ENCODE data around the gene PSORS1C1. TPM values are rescaled to one million over a fixed set of nuclear protein-coding genes. Genes with fewer than 3 reads are reported as not detected.

PSORS1C1 gene
- total RNA-seq, 1 experiment from 2014 or later: 0.48 TPM

GRCh38 chr6:31112478-31112877 lies 2.1 kb upstream of the PSORS1C1 start, which contains the start of gene C6orf15:
Gene C6orf15, minus strand, starts transcription at chr6:31112575. Its CDS starts 20 bp downstream, at chr6:31112555.
- Histone ChIP-seq H3K4me1 (ENCODE audit: insufficient read depth, low read length) (peaks cover 14% of the 10 kb centered on the region; the same call in 1 of the 2 replicates), H3K79me1 (ENCODE audit: insufficient read depth, low read depth, low read length, poor library complexity, severe bottlenecking) (no peaks in the 10 kb centered on the region), H3K9me3 (ENCODE audit: control insufficient read depth, low read depth, low read length) (no peaks in the 10 kb centered on the region), H3K18ac (ENCODE audit: insufficient read length, low read depth, low read length) (no peak within 1 kb of the TSS), H3K14ac (ENCODE audit: insufficient read depth, low read length) (no peak within 1 kb of the TSS), H4K8ac (replicated peaks; ENCODE audit: insufficient read length, low read depth, low read length) (no peak within 1 kb of the TSS), H3K27me3 (ENCODE audit: insufficient read depth, low read length) (no peaks in the 10 kb centered on the region; the same call in 1 of the 2 replicates), H3T11ph (ENCODE audit: low read length) (no peak within 1 kb of the TSS), H2BK12ac (ENCODE audit: insufficient read length, low read depth, low read length) (no peak within 1 kb of the TSS), H2BK15ac (ENCODE audit: low read depth, low read length) (no peak within 1 kb of the TSS), H3K4me2 (ENCODE audit: insufficient read depth, insufficient read length, low read length) (no peak within 1 kb of the TSS), H4K20me1 (ENCODE audit: control insufficient read depth, insufficient read depth, insufficient read length) (no peaks in the 10 kb centered on the region), H2BK5ac (ENCODE audit: insufficient read length, low read length) (no peak within 1 kb of the TSS), H3K27ac (ENCODE audit: insufficient read length, low read depth, low read length) (no peak within 1 kb of the TSS), H3K4ac (ENCODE audit: low read depth, low read length) (no peak within 1 kb of the TSS), H2AFZ (ENCODE audit: low read length) (no peak within 1 kb of the TSS), H2AK5ac (ENCODE audit: insufficient read length, low read length) (no peak within 1 kb of the TSS), H3K23ac (ENCODE audit: insufficient read length, low read depth, low read length) (no peak within 1 kb of the TSS), H3K9ac (ENCODE audit: extremely low read depth, insufficient read length, low read length) (no peak within 1 kb of the TSS), H4K91ac (ENCODE audit: insufficient read length, low read depth, low read length) (no peak within 1 kb of the TSS), H3K56ac (ENCODE audit: insufficient read length, low read depth, low read length) (no peak within 1 kb of the TSS), H4K5ac (ENCODE audit: insufficient read length, low read depth, low read length) (no peak within 1 kb of the TSS), H3K23me2 (ENCODE audit: insufficient read length, low read depth, low read length, poor library complexity, severe bottlenecking) (no peaks in the 10 kb centered on the region), H2BK20ac (ENCODE audit: low read depth, low read length, poor library complexity, severe bottlenecking) (no peak within 1 kb of the TSS), H2BK120ac (ENCODE audit: low read depth, low read length, poor library complexity, severe bottlenecking) (no peak within 1 kb of the TSS), H3K79me2 (ENCODE audit: insufficient read depth, low read length) (no peaks in the 10 kb centered on the region)
- H3K27me3 Mint-ChIP-seq (ENCODE audit: low read depth): peaks cover 70% of the 10 kb centered on the region
- H3K4me3 Mint-ChIP-seq: no peak within 1 kb of the TSS
- H3K9me3 Mint-ChIP-seq: no peaks in the 10 kb centered on the region; a peak in 1 of 5 replicates
- WGBS (ENCODE audit: extremely low coverage, insufficient read length, low lambda C conversion rate): no CpG with 5 or more reads among the region's 5 CpGs
- no peak within 1 kb of the TSS for H3K27ac Mint-ChIP-seq
- TF ChIP-seq CTCF (conservative IDR thresholded peaks at IDR 0.05): no peak
- peaks cover 50 to 58% of the 10 kb centered on the region in 2 experiments for H3K4me1 Mint-ChIP-seq
- no peak for DNase-seq
- H3K36me3 Mint-ChIP-seq (ENCODE audit: insufficient read depth in 1 of 3, low read depth in 3 of 3): no peaks in the 10 kb centered on the region
